Measurements from ENCODE around the gene FCN1. TPM values are rescaled to one million over a fixed set of nuclear protein-coding genes. Genes with fewer than 3 reads are reported as not detected.

Gene FCN1
- total RNA-seq, 1 donor from 2014 or later, result 84.4 TPM

DNA sequence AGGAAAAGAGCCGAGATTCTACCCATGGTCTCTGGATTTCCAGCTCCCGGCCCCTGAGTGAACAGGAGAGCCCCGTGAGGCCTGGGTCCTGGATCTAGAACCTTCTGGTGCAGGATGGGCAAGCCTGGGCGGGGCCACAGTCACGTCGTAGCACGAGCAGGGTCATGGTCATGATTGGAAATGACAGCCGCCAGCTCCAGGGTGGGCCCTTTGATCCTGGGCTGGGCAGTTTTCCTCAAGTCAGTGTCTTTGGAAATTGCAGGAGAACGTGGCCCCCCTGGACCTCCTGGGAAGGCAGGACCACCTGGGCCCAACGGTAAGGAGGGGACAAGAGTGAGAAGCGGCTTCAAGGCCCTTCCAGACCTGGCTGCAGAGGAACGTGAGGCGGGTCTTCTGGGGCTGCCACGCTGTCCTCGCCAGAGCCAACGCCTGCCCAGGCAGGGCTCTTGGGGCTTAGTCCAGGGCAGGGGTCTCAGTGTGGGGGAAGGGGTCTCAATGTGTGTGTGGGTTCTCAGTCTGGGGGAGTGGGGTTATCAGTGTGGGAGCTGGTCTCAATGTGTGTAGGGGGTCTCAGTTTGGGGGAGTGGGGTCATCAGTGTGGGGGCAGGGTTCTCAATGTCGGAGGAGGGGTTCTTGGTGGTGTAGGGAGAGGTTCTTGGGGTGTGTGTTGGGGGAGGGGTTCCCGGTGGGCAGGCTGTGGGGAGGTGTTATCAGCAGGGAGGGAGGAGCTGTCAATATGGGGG is 34.5 kb downstream of the FCN1 start:
- intact Hi-C loops (cut with DNase I), result no loop called here
- Histone ChIP-seq H3K27me3 (ENCODE audit: low read depth) (peaks cover 9% of the 10 kb centered on the region), H3K4me1 (no peaks in the 10 kb centered on the region), H3K4me3 (no peak overlapping the region), H3K9me3 (no peaks in the 10 kb centered on the region), H3K27ac (no peak overlapping the region), H3K36me3 (no peaks in the 10 kb centered on the region)
- no peak for DNase-seq
- no peak for TF ChIP-seq CTCF (IDR thresholded peaks at IDR 0.05)
- no peak for ATAC-seq

- H3K4me3 ChIP-seq, result no peak overlapping the region
- no peaks in the 10 kb centered on the region for H3K4me1 ChIP-seq
- no peaks in the 10 kb centered on the region for H3K36me3 ChIP-seq
- no peaks in the 10 kb centered on the region for H3K9me3 ChIP-seq
- TF ChIP-seq CTCF (IDR thresholded peaks at IDR 0.05), result no peak
- intact Hi-C loops (cut with DNase I), result no loop called here
- ATAC-seq (no peak), DNase-seq (no peak)
- peaks cover 9% of the 10 kb centered on the region for H3K27me3 ChIP-seq (ENCODE audit: low read depth)
- H3K27ac ChIP-seq, result no peak overlapping the region
Observed at GRCh38 chr9:134882204-134882785, 35.4 kb downstream of the FCN1 start.

GRCh38 chr9:134881313-134881670 is 36.4 kb downstream of the FCN1 start:
- DNase-seq (no peak), ATAC-seq (no peak)
- no peak overlapping the region for H3K27ac ChIP-seq
- no peaks in the 10 kb centered on the region for H3K36me3 ChIP-seq
- H3K4me1 ChIP-seq, result no peaks in the 10 kb centered on the region
- peaks cover 9% of the 10 kb centered on the region for H3K27me3 ChIP-seq (ENCODE audit: low read depth)
- TF ChIP-seq CTCF (IDR thresholded peaks at IDR 0.05), result no peak
- H3K4me3 ChIP-seq, result no peak overlapping the region
- no peaks in the 10 kb centered on the region for H3K9me3 ChIP-seq
- intact Hi-C loops (cut with DNase I), result no loop called here

DNA sequence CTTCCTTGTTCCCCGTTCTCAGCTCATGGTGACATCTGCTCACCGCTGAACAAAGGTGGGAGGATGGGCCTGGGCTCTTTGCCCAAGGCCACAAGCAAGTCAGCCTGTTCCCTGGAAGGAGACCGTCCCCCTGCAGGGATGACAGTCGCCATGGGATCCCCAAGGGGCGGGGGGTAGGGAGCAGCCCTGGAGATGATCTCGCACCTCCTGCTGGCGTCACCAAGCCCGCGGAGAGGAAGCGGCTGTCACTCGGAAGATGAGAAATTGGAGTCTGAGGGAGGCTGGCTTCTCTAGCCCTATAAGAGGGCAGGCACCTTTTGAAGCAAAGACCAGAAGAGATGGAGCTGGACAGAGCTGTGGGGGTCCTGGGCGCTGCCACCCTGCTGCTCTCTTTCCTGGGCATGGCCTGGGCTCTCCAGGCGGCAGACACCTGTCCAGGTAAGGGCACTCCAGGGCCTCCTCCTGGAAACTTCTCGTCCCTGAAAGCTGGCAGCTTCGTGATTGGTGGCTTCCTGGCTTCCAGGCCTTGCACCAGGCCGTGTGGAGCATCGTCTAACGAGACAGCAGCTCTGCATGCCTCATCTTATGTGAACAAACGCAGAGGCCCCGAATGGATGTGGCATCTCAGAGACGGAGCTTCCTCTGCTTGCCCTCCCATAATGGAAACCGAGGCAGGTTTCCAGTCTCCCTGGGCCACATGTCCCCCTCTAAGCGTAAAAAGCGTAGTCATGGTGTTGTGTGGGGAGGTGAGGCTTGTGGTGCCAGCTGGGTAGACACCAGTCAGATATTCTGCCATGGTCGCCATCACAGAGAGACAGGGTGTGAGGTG is 37.0 kb downstream of the FCN1 start, which contains the start of gene FCN2:
FCN2 (plus strand) TSS at position 327 of the 829 bp plus-strand sequence; CDS start at position 339, 12 bp downstream.
- ATAC-seq (no peak), DNase-seq (no peak)
- H3K4me1 ChIP-seq, result no peaks in the 10 kb centered on the region
- no peaks in the 10 kb centered on the region for H3K36me3 ChIP-seq
- no peak for TF ChIP-seq CTCF (IDR thresholded peaks at IDR 0.05)
- no peaks in the 10 kb centered on the region for H3K9me3 ChIP-seq
- no peak within 1 kb of the TSS for H3K4me3 ChIP-seq
- peaks cover 9% of the 10 kb centered on the region for H3K27me3 ChIP-seq (ENCODE audit: low read depth)
- no peak within 1 kb of the TSS for H3K27ac ChIP-seq
- intact Hi-C loops (cut with DNase I), result no loop called here

- no peak for TF ChIP-seq CTCF (IDR thresholded peaks at IDR 0.05)
- no peak overlapping the region for H3K4me3 ChIP-seq
- DNase-seq, result no peak
- peaks cover 9% of the 10 kb centered on the region for H3K27me3 ChIP-seq (ENCODE audit: low read depth)
- no peak for ATAC-seq
- H3K36me3 ChIP-seq, result no peaks in the 10 kb centered on the region
- no peaks in the 10 kb centered on the region for H3K9me3 ChIP-seq
- no peak overlapping the region for H3K27ac ChIP-seq
- H3K4me1 ChIP-seq, result no peaks in the 10 kb centered on the region
- intact Hi-C loops (cut with DNase I), result no loop called here
Observed at GRCh38 chr9:134879664-134880483, 37.8 kb downstream of the FCN1 start.
